Measurements from ENCODE around the gene IL1RL1.

IL1RL1 gene

GRCh38 chr2:102346381-102347130, 35.2 kb downstream of the IL1RL1 start:
- TF ChIP-seq, protein P1, sequence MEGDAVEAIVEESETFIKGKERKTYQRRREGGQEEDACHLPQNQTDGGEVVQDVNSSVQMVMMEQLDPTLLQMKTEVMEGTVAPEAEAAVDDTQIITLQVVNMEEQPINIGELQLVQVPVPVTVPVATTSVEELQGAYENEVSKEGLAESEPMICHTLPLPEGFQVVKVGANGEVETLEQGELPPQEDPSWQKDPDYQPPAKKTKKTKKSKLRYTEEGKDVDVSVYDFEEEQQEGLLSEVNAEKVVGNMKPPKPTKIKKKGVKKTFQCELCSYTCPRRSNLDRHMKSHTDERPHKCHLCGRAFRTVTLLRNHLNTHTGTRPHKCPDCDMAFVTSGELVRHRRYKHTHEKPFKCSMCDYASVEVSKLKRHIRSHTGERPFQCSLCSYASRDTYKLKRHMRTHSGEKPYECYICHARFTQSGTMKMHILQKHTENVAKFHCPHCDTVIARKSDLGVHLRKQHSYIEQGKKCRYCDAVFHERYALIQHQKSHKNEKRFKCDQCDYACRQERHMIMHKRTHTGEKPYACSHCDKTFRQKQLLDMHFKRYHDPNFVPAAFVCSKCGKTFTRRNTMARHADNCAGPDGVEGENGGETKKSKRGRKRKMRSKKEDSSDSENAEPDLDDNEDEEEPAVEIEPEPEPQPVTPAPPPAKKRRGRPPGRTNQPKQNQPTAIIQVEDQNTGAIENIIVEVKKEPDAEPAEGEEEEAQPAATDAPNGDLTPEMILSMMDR (IDR thresholded peaks at IDR 0.05; ENCODE audit: control extremely low read depth, extremely low read depth, low read depth, missing control alignments): no peak
- no peak for DNase-seq (ENCODE audit: extremely low spot score)
- POLR2A ChIA-PET: no interaction called here
- CTCF ChIA-PET: interaction anchor here (4.3 kb wide), 1 partner anchor 10 kb away, joined by 21 read pairs; no protein-coding TSS in a partner anchor

GRCh38 chr2:102350137-102350793, 38.9 kb downstream of the IL1RL1 start:
- no peak for DNase-seq (ENCODE audit: extremely low spot score)
- ChIA-PET POLR2A (no interaction called here), CTCF (interaction anchor here (1.2 to 4.3 kb wide), 2 partner anchors 13 to 49 kb away, joined by 3 to 21 read pairs; no protein-coding TSS in a partner anchor)
- TF ChIP-seq, protein P1 (IDR thresholded peaks at IDR 0.05; ENCODE audit: control extremely low read depth, extremely low read depth, low read depth, missing control alignments): no peak

DNA sequence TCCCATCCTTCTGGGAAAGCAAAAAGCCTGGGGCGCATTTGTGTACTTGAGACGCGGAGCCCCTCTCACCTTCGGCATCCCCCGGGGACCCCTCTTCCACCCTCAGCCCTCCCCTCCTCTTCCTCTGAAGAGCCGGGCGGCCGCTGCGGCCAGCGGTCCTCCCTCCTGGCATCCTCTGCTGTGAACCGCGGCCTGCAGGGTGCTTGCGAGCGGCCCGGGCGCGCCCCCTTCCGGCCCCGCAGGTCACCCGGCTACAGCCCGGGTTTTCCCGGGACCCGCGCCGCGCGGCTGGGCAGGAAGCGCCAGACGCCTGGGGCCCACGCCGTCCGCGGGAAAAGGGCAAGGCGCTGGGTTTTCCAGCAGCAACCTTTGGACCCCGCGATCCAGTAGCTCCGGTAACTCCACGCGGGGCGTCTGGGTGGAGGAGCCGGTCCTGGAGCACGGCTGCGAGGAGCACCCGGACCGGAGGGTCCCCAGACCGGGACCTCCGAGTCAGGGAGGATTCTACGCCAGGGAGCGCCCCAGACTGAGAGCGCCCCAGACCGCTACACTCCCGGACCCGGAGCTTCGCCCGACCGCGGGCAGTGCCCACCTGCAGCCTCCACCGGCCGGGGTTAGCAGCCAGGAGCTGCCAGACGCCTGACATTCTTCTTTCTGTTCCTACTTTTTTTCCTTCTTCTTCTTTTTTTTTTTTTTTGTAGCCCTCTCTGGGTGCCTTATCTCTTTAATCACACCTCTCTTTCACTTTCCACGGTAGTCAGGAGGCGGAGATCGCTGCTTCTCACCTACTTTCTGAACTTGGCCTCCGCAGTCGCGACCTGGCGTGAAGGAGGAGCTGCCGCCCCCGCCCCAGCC, 44.4 kb downstream of the IL1RL1 start, which contains the start of gene IL18R1:
Gene IL18R1 (plus strand): TSS at position 271 of the 855 bp plus-strand sequence. CDS start 6,865 bp downstream, outside the sequence.
- CTCF ChIA-PET: interaction anchor here (0.8 to 2.2 kb wide), 34 partner anchors 9 to 350 kb away, joined by 3 to 14 read pairs (median 4); no protein-coding TSS in a partner anchor
- POLR2A ChIA-PET: interaction anchor here (0.7 to 1.0 kb wide), 3 partner anchors 10 to 54 kb away, joined by 4 to 6 read pairs (median 6); no protein-coding TSS in a partner anchor
- DNase-seq (ENCODE audit: extremely low spot score): peak; percentile 81
- TF ChIP-seq, protein P1 (IDR thresholded peaks at IDR 0.05; ENCODE audit: control extremely low read depth, extremely low read depth, low read depth, missing control alignments): peak; percentile 86

- CTCF ChIA-PET: interaction anchor here (0.8 to 2.2 kb wide), 34 partner anchors 8 to 350 kb away, joined by 3 to 14 read pairs (median 4); no protein-coding TSS in a partner anchor
- no peak for DNase-seq (ENCODE audit: extremely low spot score)
- TF ChIP-seq, protein P1 (IDR thresholded peaks at IDR 0.05; ENCODE audit: control extremely low read depth, extremely low read depth, low read depth, missing control alignments): no peak
- POLR2A ChIA-PET: interaction anchor here (0.7 to 1.0 kb wide), 3 partner anchors 9 to 54 kb away, joined by 4 to 6 read pairs (median 6); no protein-coding TSS in a partner anchor
Measured at GRCh38 chr2:102356381-102356712, 45.0 kb downstream of the IL1RL1 start.

DNA sequence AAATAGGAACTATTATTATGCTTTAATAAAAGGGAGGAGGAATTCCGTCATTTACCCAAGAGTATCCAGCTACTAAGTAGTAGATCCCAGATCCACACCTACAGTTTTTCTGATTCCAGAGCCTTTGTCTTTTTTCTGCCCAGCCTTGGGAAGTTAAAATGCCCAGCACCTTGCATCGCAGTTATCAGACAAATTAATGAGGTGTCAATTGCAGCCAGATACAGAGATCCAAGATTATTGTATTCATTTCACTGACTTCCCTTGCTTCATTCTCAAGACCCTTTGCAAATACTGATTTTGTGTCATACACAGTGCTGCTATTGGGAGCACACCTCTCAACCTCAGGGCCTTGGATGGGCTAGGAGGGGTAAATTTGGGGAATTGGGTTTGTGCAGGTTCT, 45.4 kb downstream of the IL1RL1 start:
- ChIA-PET POLR2A (interaction anchor here (0.7 kb wide), 2 partner anchors 22 to 55 kb away, joined by 6 read pairs; no protein-coding TSS in a partner anchor), CTCF (interaction anchor here (0.9 to 5.7 kb wide), 28 partner anchors 8 to 351 kb away, joined by 3 to 36 read pairs (median 5); no protein-coding TSS in a partner anchor)
- DNase-seq (ENCODE audit: extremely low spot score): no peak
- TF ChIP-seq, protein P1 (IDR thresholded peaks at IDR 0.05; ENCODE audit: control extremely low read depth, extremely low read depth, low read depth, missing control alignments): no peak

Data from GM10248 (cell line).